Endothelial cell of umbilical vein (primary cell): ENCODE results near the gene ISLR. TPM values are rescaled to one million over a fixed set of nuclear protein-coding genes. Genes with fewer than 3 reads are reported as not detected.

ENCODE experiments used
- BruUV-seq: library from RNA; stranded (reverse); fragments of 400-500 nt; replicated peaks from 2 replicates; lab custom pipeline; 2021; lab: Mats Ljungman, UMichigan
- CTCF ChIA-PET: fragments of 300-600, 350-600 bp; sonication (Branson Sonifier 250); formaldehyde crosslinking; loops from one replicate; lab custom pipeline; 2021; ENCODE audit warnings: antibody characterized with exemption, inconsistent platforms; lab: Charles Lee
- POLR2A ChIA-PET: fragments of 300-600, 350-600 bp; sonication (Branson Sonifier 250); formaldehyde crosslinking; loops from one replicate; lab custom pipeline; 2021; ENCODE audit warnings: antibody characterized with exemption, inconsistent platforms; lab: Charles Lee
- DNase-seq: peaks from one replicate; pipeline ENCODE4 v3.0.0-alpha.2; 2011; ENCODE audit warnings: low read depth, low spot score
- FAIRE-seq: peaks from 2 replicates; lab custom pipeline; 2011; peaks lifted over from hg19 to GRCh38; lab: Jason Lieb, UNC
- H2AFZ ChIP-seq: 2 replicates; pipeline ENCODE4 v1.6.0; 2012; ENCODE audit warnings: low read depth, low read length, control low read depth, inconsistent platforms
- H3K27ac ChIP-seq: 2 replicates; pipeline ENCODE4 v1.5.1; 2011; ENCODE audit warnings: low read depth, mild to moderate bottlenecking, control low read depth, low read length, moderate library complexity; ENCODE audit not compliant: insufficient read depth
- H3K27me3 ChIP-seq, 2 experiments: 2 replicates each; pipeline versions ENCODE4 v1.6.0 to v1.6.1; 2011; ENCODE audit warnings: low read length in 2 of 2, mixed read lengths in 1 of 2; ENCODE audit not compliant: control insufficient read depth in 2 of 2, insufficient read depth in 2 of 2
- H3K36me3 ChIP-seq, 2 experiments: 2 replicates in 1 of 2; 3 replicates in 1 of 2; pipeline ENCODE4 v1.5.1; 2011; ENCODE audit warnings: low read length in 2 of 2, mild to moderate bottlenecking in 1 of 2, moderate library complexity in 1 of 2; ENCODE audit not compliant: control insufficient read depth in 2 of 2, insufficient read depth in 2 of 2; ENCODE audit errors: extremely low read depth in 1 of 2
- H3K4me1 ChIP-seq: 3 replicates; pipeline ENCODE4 v1.5.1; 2011; ENCODE audit warnings: mild to moderate bottlenecking, low read length; ENCODE audit not compliant: control insufficient read depth, insufficient read depth; ENCODE audit errors: extremely low read depth
- H3K4me2 ChIP-seq: 2 replicates; pipeline ENCODE4 v1.6.1; 2011; ENCODE audit warnings: low read length, control low read depth, mixed read lengths; ENCODE audit not compliant: insufficient read depth
- H3K4me3 ChIP-seq, 3 experiments: fragments of 200-600 bp in 1 of 3; sonication (generic), shearing (Covaris generic) in 1 of 3; replicated peaks in 1 of 3; 2 replicates each; pipeline ENCODE4 v1.5.1; 2011 to 2016; ENCODE audit warnings: control low read depth in 3 of 3, low read length in 3 of 3, mild to moderate bottlenecking in 2 of 3, inconsistent platforms in 1 of 3, low read depth in 1 of 3, moderate library complexity in 1 of 3; ENCODE audit not compliant: insufficient read depth in 1 of 3
- H3K79me2 ChIP-seq: 2 replicates; pipeline ENCODE4 v1.6.0; 2012; ENCODE audit warnings: low read length, inconsistent platforms; ENCODE audit not compliant: control insufficient read depth, insufficient read depth
- H3K9ac ChIP-seq: replicated peaks from 2 replicates; pipeline ENCODE3; 2011; ENCODE audit warnings: low read length, control low read depth; ENCODE audit not compliant: insufficient read depth; ENCODE audit errors: extremely low read depth
- H3K9me1 ChIP-seq: replicated peaks from 3 replicates; pipeline ENCODE4 v1.6.0; 2011; ENCODE audit warnings: mild to moderate bottlenecking, low read length; ENCODE audit not compliant: control insufficient read depth, insufficient read depth; ENCODE audit errors: extremely low read depth
- H3K9me3 ChIP-seq: replicated peaks from 2 replicates; pipeline ENCODE4 v1.5.1; 2012; ENCODE audit warnings: low read length, inconsistent platforms; ENCODE audit not compliant: control insufficient read depth, insufficient read depth
- H4K20me1 ChIP-seq: replicated peaks from 2 replicates; pipeline ENCODE3; 2011; ENCODE audit warnings: mild to moderate bottlenecking, low read length; ENCODE audit not compliant: control insufficient read depth, insufficient read depth; ENCODE audit errors: extremely low read depth
- EZH2 ChIP-seq: IDR thresholded peaks from 2 replicates; pipeline ENCODE4 v1.6.1; 2012; ENCODE audit warnings: borderline replicate concordance, low read depth, mild to moderate bottlenecking, moderate library complexity, low read length, inconsistent platforms; ENCODE audit not compliant: severe bottlenecking
- FOS ChIP-seq: IDR thresholded peaks from 2 replicates; pipeline ENCODE4 v1.6.1; 2011; ENCODE audit warnings: mild to moderate bottlenecking, low read length, moderate library complexity, borderline replicate concordance; ENCODE audit not compliant: insufficient read depth
- GATA2 ChIP-seq: IDR thresholded peaks from 2 replicates; pipeline ENCODE4 v1.7.0; 2011; ENCODE audit warnings: low read depth, mild to moderate bottlenecking, moderate library complexity, mixed read lengths, low read length; ENCODE audit not compliant: insufficient read length, insufficient read depth
- JUN ChIP-seq: IDR thresholded peaks from 2 replicates; pipeline ENCODE4 v1.6.1; 2011; ENCODE audit warnings: borderline replicate concordance, low read depth; ENCODE audit not compliant: insufficient read length, insufficient read depth
- MYC ChIP-seq: IDR thresholded peaks from one replicate; pipeline ENCODE4 v1.6.1; 2011; ENCODE audit warnings: mild to moderate bottlenecking, low read depth, low read length
- POLR2A ChIP-seq: IDR thresholded peaks from 2 replicates; pipeline ENCODE4 v1.6.1; 2012; ENCODE audit warnings: low read depth, mild to moderate bottlenecking, control low read depth, low read length
- POLR2AphosphoS5 ChIP-seq: IDR thresholded peaks from 2 replicates; pipeline ENCODE4 v1.6.1; 2012; ENCODE audit warnings: low read depth, mild to moderate bottlenecking, control low read depth, low read length, moderate library complexity; ENCODE audit not compliant: insufficient read depth
- dilution Hi-C: fragments of 300-500 bp; cut with MboI; formaldehyde crosslinking; loops from one replicate; pipeline ENCODE4 v1.15.0; 2019; ENCODE audit warnings: low sequenced_read_pairs; ENCODE audit not compliant: extremely low pct_ligation_motif_present
- intact Hi-C: fragments of 100-400 bp; cut with micrococcal nuclease; formaldehyde crosslinking; loops from one replicate; pipeline ENCODE4 v1.10.0; 2022
- polyA plus RNA-seq, 4 experiments: library from polyadenylated mRNA; depleted of rRNA in 3 of 4; stranded (reverse) in 3 of 4; unstranded in 1 of 4; fragments of >200 nt; gene quantifications; 2 replicates each; pipeline versions ENCODE4 v1.2.1 to v1.2.3, GENCODE V29; 2011 to 2012; ENCODE audit warnings: missing spikeins in 1 of 4
- total RNA-seq: library from RNA; stranded (reverse); gene quantifications from 2 replicates; pipeline ENCODE4 v1.2.3, GENCODE V29; 2021
- TF ChIP-seq, protein P1 (sequence below), 2 donors: IDR thresholded peaks; 1 replicate in 1 of 2; 2 replicates in 1 of 2; pipeline ENCODE4 v1.5.1; 2011; ENCODE audit warnings: low read length in 2 of 2, mild to moderate bottlenecking in 2 of 2, moderate library complexity in 2 of 2, control low read depth in 1 of 2, inconsistent platforms in 1 of 2, low read depth in 1 of 2; ENCODE audit not compliant: insufficient read depth in 1 of 2; ENCODE audit errors: extremely low read depth in 1 of 2
- TF ChIP-seq, protein P2 (sequence below): IDR thresholded peaks from 2 replicates; pipeline ENCODE4 v1.6.1; 2011; ENCODE audit not compliant: insufficient read depth, insufficient read length

The ISLR gene
- total and polyA plus RNA-seq, 2 donors (not counting 3 experiments of a cell fraction or from before 2014, with no cell fraction given) = not detected

DNA sequence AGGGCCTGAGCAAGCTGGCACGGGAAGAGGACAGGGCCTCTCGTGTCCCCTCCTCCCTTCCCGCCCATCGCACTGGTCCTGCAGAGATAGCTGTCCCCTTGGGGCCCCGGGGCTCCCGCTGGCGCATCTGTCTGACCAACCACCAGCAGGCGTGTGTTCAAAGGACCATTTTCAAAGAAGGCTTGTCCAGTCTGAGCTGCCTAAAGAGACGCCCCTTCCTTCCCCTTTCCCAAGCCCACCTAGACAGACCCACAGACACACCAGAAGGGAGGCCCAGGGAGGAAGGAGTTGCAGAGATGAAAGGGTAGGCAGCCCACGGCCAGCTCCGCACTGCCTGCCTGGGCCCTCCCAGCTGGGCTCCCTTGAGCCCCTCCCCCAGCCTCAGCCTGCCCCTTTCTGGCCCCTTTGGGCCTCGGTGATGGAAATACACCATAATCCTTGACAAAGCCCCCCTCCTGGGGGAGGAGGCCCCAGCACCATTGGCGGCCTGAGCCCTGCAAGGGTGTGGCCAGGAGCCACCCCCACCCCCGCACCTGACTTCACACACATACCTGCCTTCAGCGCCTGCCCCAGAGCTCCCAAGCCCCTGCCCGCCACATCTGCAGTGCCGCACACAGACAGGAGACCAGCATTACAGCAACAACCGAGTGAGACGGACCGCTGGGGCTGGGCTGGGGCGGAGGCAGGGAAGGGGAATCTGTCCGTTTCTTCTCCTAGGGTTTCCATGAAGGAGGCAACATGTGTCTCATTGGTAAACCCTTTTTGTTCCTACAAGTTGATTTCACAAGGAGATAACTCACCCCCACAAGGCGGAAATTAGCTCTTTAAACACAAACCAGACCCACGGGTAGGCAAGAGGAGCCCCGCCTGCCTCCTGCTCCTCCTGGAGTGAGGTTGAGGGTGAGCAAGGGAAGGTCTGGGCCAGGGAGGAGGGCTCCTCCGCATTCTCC lies 29.2 kb downstream of the ISLR start, which contains the start of gene STRA6:
Gene STRA6 (minus strand): TSS at position 336 of the 950 bp plus-strand sequence. CDS start 520 bp downstream, outside the sequence.
- H2AFZ ChIP-seq = no peak within 1 kb of the TSS
- dilution Hi-C loops = no loop called here
- H3K9me3 ChIP-seq = no peaks in the 10 kb centered on the region
- FAIRE-seq (no peak), DNase-seq (no peak)
- POLR2A ChIA-PET = no interaction called here
- intact Hi-C loops = no loop called here
- H3K79me2 ChIP-seq = no peaks in the 10 kb centered on the region
- H3K9me1 ChIP-seq = no peaks in the 10 kb centered on the region
- peaks cover 0 to 3% of the 10 kb centered on the region in 2 experiments for H3K27me3 ChIP-seq
- H3K4me3 ChIP-seq = no peak within 1 kb of the TSS
- no peak within 1 kb of the TSS for H3K27ac ChIP-seq
- H3K4me2 ChIP-seq = no peak within 1 kb of the TSS
- no peaks in the 10 kb centered on the region for H3K36me3 ChIP-seq
- BruUV-seq = no TSS peak
- CTCF ChIA-PET = no interaction called here
- peaks cover 3% of the 10 kb centered on the region for H3K4me1 ChIP-seq
- H3K9ac ChIP-seq = no peak within 1 kb of the TSS
- TF ChIP-seq, protein P1, sequence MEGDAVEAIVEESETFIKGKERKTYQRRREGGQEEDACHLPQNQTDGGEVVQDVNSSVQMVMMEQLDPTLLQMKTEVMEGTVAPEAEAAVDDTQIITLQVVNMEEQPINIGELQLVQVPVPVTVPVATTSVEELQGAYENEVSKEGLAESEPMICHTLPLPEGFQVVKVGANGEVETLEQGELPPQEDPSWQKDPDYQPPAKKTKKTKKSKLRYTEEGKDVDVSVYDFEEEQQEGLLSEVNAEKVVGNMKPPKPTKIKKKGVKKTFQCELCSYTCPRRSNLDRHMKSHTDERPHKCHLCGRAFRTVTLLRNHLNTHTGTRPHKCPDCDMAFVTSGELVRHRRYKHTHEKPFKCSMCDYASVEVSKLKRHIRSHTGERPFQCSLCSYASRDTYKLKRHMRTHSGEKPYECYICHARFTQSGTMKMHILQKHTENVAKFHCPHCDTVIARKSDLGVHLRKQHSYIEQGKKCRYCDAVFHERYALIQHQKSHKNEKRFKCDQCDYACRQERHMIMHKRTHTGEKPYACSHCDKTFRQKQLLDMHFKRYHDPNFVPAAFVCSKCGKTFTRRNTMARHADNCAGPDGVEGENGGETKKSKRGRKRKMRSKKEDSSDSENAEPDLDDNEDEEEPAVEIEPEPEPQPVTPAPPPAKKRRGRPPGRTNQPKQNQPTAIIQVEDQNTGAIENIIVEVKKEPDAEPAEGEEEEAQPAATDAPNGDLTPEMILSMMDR (IDR thresholded peaks at IDR 0.05; ENCODE audit: extremely low read depth in 1 of 2, insufficient read depth in 1 of 2, low read depth in 1 of 2, low read length in 2 of 2) = no peak
- TF ChIP-seq FOS = no peak
- TF ChIP-seq, protein P2, sequence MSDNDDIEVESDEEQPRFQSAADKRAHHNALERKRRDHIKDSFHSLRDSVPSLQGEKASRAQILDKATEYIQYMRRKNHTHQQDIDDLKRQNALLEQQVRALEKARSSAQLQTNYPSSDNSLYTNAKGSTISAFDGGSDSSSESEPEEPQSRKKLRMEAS = no peak
- TF ChIP-seq MYC = no peak
- no peak for TF ChIP-seq GATA2
- TF ChIP-seq POLR2AphosphoS5 = no peak
- TF ChIP-seq POLR2A = no peak
- TF ChIP-seq EZH2 = no peak
- no peak for TF ChIP-seq JUN
- no peaks in the 10 kb centered on the region for H4K20me1 ChIP-seq
